Gastroesophageal sphincter (tissue), 4 donors: ENCODE results near the gene CBLB. TPM values are rescaled to one million over a fixed set of nuclear protein-coding genes. Genes with fewer than 3 reads are reported as not detected.

Experiments used
- ATAC-seq: fragments of 150-250 bp; one replicate; pipeline ENCODE4 v1.9.1; 2016; ENCODE audit warnings: mild to moderate bottlenecking, moderate library complexity
- H3K27ac ChIP-seq, 4 donors: fragments of 200-600 bp; sonication (generic) in 3 of 4; 1 replicate in 3 of 4; 2 replicates in 1 of 4; pipeline ENCODE4 v1.5.1; 2016 to 2019
- H3K27me3 ChIP-seq: fragments of 200-600 bp; sonication (generic); one replicate; pipeline ENCODE4 v1.5.1; 2019
- H3K36me3 ChIP-seq, 2 donors: fragments of 200-600 bp; sonication (generic); one replicate each; pipeline ENCODE4 v1.5.1; 2019; ENCODE audit warnings: control low read depth in 1 of 2
- H3K4me1 ChIP-seq, 3 donors: fragments of 200-600 bp; sonication (generic); 1 replicate in 2 of 3; 2 replicates in 1 of 3; pipeline ENCODE4 v1.5.1; 2016 to 2019; ENCODE audit warnings: control low read depth in 2 of 3
- H3K4me3 ChIP-seq, 2 donors: fragments of 200-600 bp; sonication (generic); one replicate each; pipeline ENCODE4 v1.5.1; 2019; ENCODE audit warnings: mild to moderate bottlenecking in 1 of 2, moderate library complexity in 1 of 2
- H3K9me3 ChIP-seq, 3 donors: fragments of 200-600 bp; sonication (generic); one replicate each; pipeline ENCODE4 v1.5.1; 2017 to 2019; ENCODE audit warnings: control low read depth in 2 of 3
- CTCF ChIP-seq, 4 experiments: fragments of 200-600 bp in 2 of 4; fragments of 450-650 bp in 2 of 4; sonication (generic) in 1 of 4; IDR thresholded peaks; one replicate each; pipeline ENCODE4 v1.5.1; 2017 to 2019; ENCODE audit warnings: antibody characterized with exemption in 4 of 4, mild to moderate bottlenecking in 2 of 4, moderate library complexity in 2 of 4
- EP300 ChIP-seq: sonication (generic); formaldehyde crosslinking; IDR thresholded peaks from one replicate; pipeline ENCODE4 v1.6.1; 2017; ENCODE audit warnings: antibody characterized with exemption, mild to moderate bottlenecking
- POLR2A ChIP-seq, 2 donors: fragments of 450-650 bp; IDR thresholded peaks; one replicate each; pipeline ENCODE4 v1.6.1; 2017; ENCODE audit warnings: antibody characterized with exemption in 2 of 2, mild to moderate bottlenecking in 2 of 2, moderate library complexity in 1 of 2
- POLR2AphosphoS5 ChIP-seq: sonication (generic); formaldehyde crosslinking; IDR thresholded peaks from one replicate; pipeline ENCODE4 v1.6.1; 2017; ENCODE audit warnings: antibody characterized with exemption
- WGBS, 2 donors: methylation state at CpG; one replicate each; pipeline ENCODE4 v1.1.5; 2018; ENCODE audit warnings: low coverage in 1 of 2; 5-methylcytosine and 5-hydroxymethylcytosine counted together
- total RNA-seq, 4 donors: library from RNA; depleted of rRNA; stranded (reverse); fragments of >200 nt; gene quantifications; one replicate each; pipeline ENCODE4 v1.1.0, GENCODE V29; 2016

The CBLB gene
- total RNA-seq, 4 donors from 2014 or later, result 27.4 to 59.4 (median 40.4) TPM

- Histone ChIP-seq H3K36me3 (no peaks in the 10 kb centered on the region), H3K9me3 (no peaks in the 10 kb centered on the region), H3K27ac (no peak overlapping the region), H3K4me1 (peaks cover 0 to 25% (median 4%) of the 10 kb centered on the region in 3 donors), H3K27me3 (no peaks in the 10 kb centered on the region), H3K4me3 (no peak overlapping the region)
- WGBS, 2 donors, result 92 to 93% methylated on average over 2 of the region's 2 CpGs
- ATAC-seq, result no peak
- TF ChIP-seq POLR2AphosphoS5 (no peak), EP300 (no peak), POLR2A (IDR thresholded peaks at IDR 0.05) (no peak), CTCF (IDR thresholded peaks at IDR 0.05) (no peak)
Observed at GRCh38 chr3:105787453-105787852, 81.4 kb downstream of the CBLB start.

- Histone ChIP-seq H3K27me3 (no peaks in the 10 kb centered on the region), H3K4me3 (no peak overlapping the region), H3K36me3 (no peaks in the 10 kb centered on the region), H3K27ac (no peak overlapping the region), H3K9me3 (no peaks in the 10 kb centered on the region), H3K4me1 (peaks cover 0 to 21% (median 3%) of the 10 kb centered on the region in 3 donors)
- WGBS, 2 donors, result 89 to 96% methylated on average over 1 of the region's 1 CpG
- no peak for ATAC-seq
- TF ChIP-seq CTCF (IDR thresholded peaks at IDR 0.05), result no peak
- no peak for TF ChIP-seq POLR2AphosphoS5
- TF ChIP-seq POLR2A (IDR thresholded peaks at IDR 0.05), result no peak
- TF ChIP-seq EP300, result no peak
Observed at GRCh38 chr3:105786990-105787389, 81.8 kb downstream of the CBLB start.

- Histone ChIP-seq H3K9me3 (no peaks in the 10 kb centered on the region), H3K27me3 (no peaks in the 10 kb centered on the region), H3K36me3 (no peaks in the 10 kb centered on the region), H3K4me3 (no peak overlapping the region), H3K4me1 (peaks cover 0 to 14% (median 3%) of the 10 kb centered on the region in 3 donors), H3K27ac (no peak overlapping the region)
- no peak for ATAC-seq
- 58 to 98% methylated on average over 2 to 4 of the region's 4 CpGs for WGBS, 2 donors
- TF ChIP-seq POLR2AphosphoS5 (no peak), POLR2A (IDR thresholded peaks at IDR 0.05) (no peak), EP300 (no peak), CTCF (IDR thresholded peaks at IDR 0.05) (no peak)
Observed at GRCh38 chr3:105786241-105786640, 82.6 kb downstream of the CBLB start.

GRCh38 chr3:105785803-105786202 is 83.0 kb downstream of the CBLB start:
- WGBS, 2 donors, result 81 to 87% methylated on average over 2 of the region's 3 CpGs
- no peaks in the 10 kb centered on the region for H3K9me3 ChIP-seq
- no peaks in the 10 kb centered on the region for H3K36me3 ChIP-seq
- TF ChIP-seq POLR2AphosphoS5 (no peak), CTCF (IDR thresholded peaks at IDR 0.05) (no peak), EP300 (no peak), POLR2A (IDR thresholded peaks at IDR 0.05) (no peak)
- no peak overlapping the region for H3K27ac ChIP-seq
- no peak for ATAC-seq
- peaks cover 0 to 10% (median 2%) of the 10 kb centered on the region in 3 donors for H3K4me1 ChIP-seq
- H3K27me3 ChIP-seq, result no peaks in the 10 kb centered on the region
- H3K4me3 ChIP-seq, result no peak overlapping the region

GRCh38 chr3:105783631-105784030 is 85.2 kb downstream of the CBLB start:
- H3K36me3 ChIP-seq, result no peaks in the 10 kb centered on the region
- peaks cover 0 to 6% (median 0%) of the 10 kb centered on the region in 3 donors for H3K4me1 ChIP-seq
- TF ChIP-seq EP300 (no peak), POLR2A (IDR thresholded peaks at IDR 0.05) (no peak), CTCF (IDR thresholded peaks at IDR 0.05) (no peak), POLR2AphosphoS5 (no peak)
- H3K4me3 ChIP-seq, result no peak overlapping the region
- no peak overlapping the region for H3K27ac ChIP-seq
- no peaks in the 10 kb centered on the region for H3K27me3 ChIP-seq
- no peaks in the 10 kb centered on the region for H3K9me3 ChIP-seq
- no peak for ATAC-seq
